ENCODE measurements around the gene SLC24A4. TPM values are rescaled to one million over a fixed set of nuclear protein-coding genes. Genes with fewer than 3 reads are reported as not detected.

The SLC24A4 gene
- polyA plus RNA-seq, 1 donor (not counting 4 experiments of a cell fraction or from before 2014, with no cell fraction given) = 0.10 TPM

GRCh38 chr14:92480856-92481255 is 157.9 kb downstream of the SLC24A4 start:
- H3K9me1 ChIP-seq (ENCODE audit: control insufficient read depth, extremely low read depth, insufficient read depth, low read length) = no peaks in the 10 kb centered on the region
- no peak overlapping the region for H3K27ac ChIP-seq (ENCODE audit: control insufficient read depth, insufficient read depth, low read length)
- peaks cover 7% of the 10 kb centered on the region for H3K27me3 ChIP-seq (ENCODE audit: control insufficient read depth, extremely low read depth, insufficient read depth, low read length)
- dilution Hi-C loops (cut with MboI; ENCODE audit: extremely low pct_ligation_motif_present, low sequenced_read_pairs) = no loop called here
- H3K4me1 ChIP-seq (ENCODE audit: control insufficient read depth, extremely low read depth, insufficient read depth, low read length) = no peaks in the 10 kb centered on the region
- H4K20me1 ChIP-seq (ENCODE audit: control insufficient read depth, extremely low read depth, insufficient read depth, low read length) = no peaks in the 10 kb centered on the region
- FAIRE-seq (no peak), DNase-seq (ENCODE audit: low read depth, low spot score) (no peak)
- no peak overlapping the region for H3K4me2 ChIP-seq (ENCODE audit: control insufficient read depth, extremely low read depth, insufficient read depth, low read depth, low read length)
- H3K4me3 ChIP-seq (ENCODE audit: control insufficient read depth in 2 of 3, extremely low read depth in 1 of 3, insufficient read depth in 2 of 3, low read depth in 1 of 3, low read length in 3 of 3) = no peak overlapping the region
- H3K9me3 ChIP-seq (ENCODE audit: control insufficient read depth, low read depth, low read length) = no peaks in the 10 kb centered on the region
- H3K36me3 ChIP-seq (ENCODE audit: control insufficient read depth in 2 of 2, extremely low read depth in 1 of 2, insufficient read depth in 2 of 2, low read length in 2 of 2) = no peaks in the 10 kb centered on the region
- no peak overlapping the region for H2AFZ ChIP-seq (ENCODE audit: control insufficient read depth, low read length)
- no peaks in the 10 kb centered on the region for H3K79me2 ChIP-seq (ENCODE audit: control insufficient read depth, insufficient read depth, low read length)
- H3K9ac ChIP-seq (ENCODE audit: control insufficient read depth, extremely low read depth, insufficient read depth, low read length) = no peak overlapping the region
- no peak for TF ChIP-seq EZH2 (IDR thresholded peaks at IDR 0.05; ENCODE audit: low read length)
- TF ChIP-seq CTCF (optimal IDR thresholded peaks at IDR 0.05 in 1 of 3, IDR thresholded peaks at IDR 0.05 in 1 of 3, conservative IDR thresholded peaks at IDR 0.05 in 1 of 3; ENCODE audit: extremely low read depth in 1 of 3, insufficient read depth in 2 of 3, low read length in 3 of 3) = no peak

- peaks cover 7% of the 10 kb centered on the region for H3K27me3 ChIP-seq (ENCODE audit: control insufficient read depth, extremely low read depth, insufficient read depth, low read length)
- FAIRE-seq (no peak), DNase-seq (ENCODE audit: low read depth, low spot score) (no peak)
- H3K4me1 ChIP-seq (ENCODE audit: control insufficient read depth, extremely low read depth, insufficient read depth, low read length) = no peaks in the 10 kb centered on the region
- H3K4me2 ChIP-seq (ENCODE audit: control insufficient read depth, extremely low read depth, insufficient read depth, low read depth, low read length) = no peak overlapping the region
- H3K9ac ChIP-seq (ENCODE audit: control insufficient read depth, extremely low read depth, insufficient read depth, low read length) = no peak overlapping the region
- no peaks in the 10 kb centered on the region for H3K36me3 ChIP-seq (ENCODE audit: control insufficient read depth in 2 of 2, extremely low read depth in 1 of 2, insufficient read depth in 2 of 2, low read length in 2 of 2)
- no peak overlapping the region for H3K27ac ChIP-seq (ENCODE audit: control insufficient read depth, insufficient read depth, low read length)
- H3K79me2 ChIP-seq (ENCODE audit: control insufficient read depth, insufficient read depth, low read length) = no peaks in the 10 kb centered on the region
- H3K4me3 ChIP-seq (ENCODE audit: control insufficient read depth in 2 of 3, extremely low read depth in 1 of 3, insufficient read depth in 2 of 3, low read depth in 1 of 3, low read length in 3 of 3) = no peak overlapping the region
- no peaks in the 10 kb centered on the region for H4K20me1 ChIP-seq (ENCODE audit: control insufficient read depth, extremely low read depth, insufficient read depth, low read length)
- H3K9me1 ChIP-seq (ENCODE audit: control insufficient read depth, extremely low read depth, insufficient read depth, low read length) = no peaks in the 10 kb centered on the region
- peak in 2 of 3 experiments; percentile 12 to 24 for TF ChIP-seq CTCF (optimal IDR thresholded peaks at IDR 0.05 in 1 of 3, IDR thresholded peaks at IDR 0.05 in 1 of 3, conservative IDR thresholded peaks at IDR 0.05 in 1 of 3; ENCODE audit: extremely low read depth in 1 of 3, insufficient read depth in 2 of 3, low read length in 3 of 3)
- TF ChIP-seq EZH2 (IDR thresholded peaks at IDR 0.05; ENCODE audit: low read length) = no peak
- no peak overlapping the region for H2AFZ ChIP-seq (ENCODE audit: control insufficient read depth, low read length)
- no peaks in the 10 kb centered on the region for H3K9me3 ChIP-seq (ENCODE audit: control insufficient read depth, low read depth, low read length)
- dilution Hi-C loops (cut with MboI; ENCODE audit: extremely low pct_ligation_motif_present, low sequenced_read_pairs) = no loop called here
Observed at GRCh38 chr14:92481386-92481785, 158.4 kb downstream of the SLC24A4 start.
